LoVo (cell line): ENCODE measurements around the gene MFF.
"Not testable (repeated sequence)": the region's sequence is repeated elsewhere in the genome, so short reads cannot be mapped to it uniquely, and the experiment has no call there.

Experiments
- DNase-seq: peaks from one replicate; pipeline ENCODE4 v3.0.0-alpha.2; 2016; ENCODE audit warnings: low spot score

Gene MFF

GRCh38 chr2:227377467-227378351 lies 52.7 kb downstream of the MFF start:
- no peak for DNase-seq

GRCh38 chr2:227378371-227378782 lies 53.3 kb downstream of the MFF start:
- no peak for DNase-seq

- no peak for DNase-seq
These were observed 54.0 kb downstream of the MFF start, which contains the start of gene TM4SF20 for GRCh38 chr2:227379095-227379494. Gene TM4SF20 (minus strand): TSS chr2:227379306. CDS start chr2:227379268, 38 bp downstream.

- DNase-seq: not testable (repeated sequence)
These were observed 57.3 kb downstream of the MFF start for GRCh38 chr2:227382241-227382835.

GRCh38 chr2:227383686-227384085 lies 58.6 kb downstream of the MFF start:
- DNase-seq: no peak

GRCh38 chr2:227386630-227387029 lies 61.6 kb downstream of the MFF start:
- no peak for DNase-seq

- not testable (repeated sequence) for DNase-seq
These were observed 62.5 kb downstream of the MFF start, which contains the start of gene SCYGR1 for GRCh38 chr2:227387583-227387982. Gene SCYGR1 (minus strand): TSS chr2:227387949. CDS start chr2:227387949, 0 bp downstream.

- no peak for DNase-seq
These were observed 63.5 kb downstream of the MFF start for GRCh38 chr2:227388537-227389011.

- DNase-seq: no peak
These were observed 64.2 kb downstream of the MFF start for GRCh38 chr2:227389231-227389630.

- no peak for DNase-seq
These were observed 64.6 kb downstream of the MFF start for GRCh38 chr2:227389661-227390060.

GRCh38 chr2:227390468-227391256 lies 65.6 kb downstream of the MFF start:
- no peak for DNase-seq

GRCh38 chr2:227394401-227394800 lies 69.3 kb downstream of the MFF start:
- no peak for DNase-seq

GRCh38 chr2:227395556-227395955 lies 70.5 kb downstream of the MFF start:
- no peak for DNase-seq

GRCh38 chr2:227397562-227397961 lies 72.5 kb downstream of the MFF start:
- DNase-seq: no peak

- no peak for DNase-seq
These were observed 73.9 kb downstream of the MFF start for GRCh38 chr2:227398684-227399670.

GRCh38 chr2:227401550-227401949 lies 76.5 kb downstream of the MFF start:
- DNase-seq: no peak

GRCh38 chr2:227402321-227402720 lies 77.3 kb downstream of the MFF start:
- no peak for DNase-seq

- DNase-seq: no peak
These were observed 77.9 kb downstream of the MFF start for GRCh38 chr2:227402959-227403358.

- DNase-seq: no peak
These were observed 79.7 kb downstream of the MFF start for GRCh38 chr2:227404585-227405271.
